MM.1S (cell line): ENCODE results near the gene FANCC.

Experiments
- EZH2phosphoT487 ChIP-seq: fragments of 300-600 bp; sonication (generic); IDR thresholded peaks from 2 replicates; pipeline ENCODE4 v1.6.1; 2018; ENCODE audit warnings: antibody characterized with exemption, low read length
- TF ChIP-seq, protein P1 (sequence below): fragments of 300-600 bp; sonication (generic); IDR thresholded peaks from 2 replicates; pipeline ENCODE4 v1.5.1; 2016; ENCODE audit warnings: antibody characterized with exemption, low read length, mixed read lengths

DNA sequence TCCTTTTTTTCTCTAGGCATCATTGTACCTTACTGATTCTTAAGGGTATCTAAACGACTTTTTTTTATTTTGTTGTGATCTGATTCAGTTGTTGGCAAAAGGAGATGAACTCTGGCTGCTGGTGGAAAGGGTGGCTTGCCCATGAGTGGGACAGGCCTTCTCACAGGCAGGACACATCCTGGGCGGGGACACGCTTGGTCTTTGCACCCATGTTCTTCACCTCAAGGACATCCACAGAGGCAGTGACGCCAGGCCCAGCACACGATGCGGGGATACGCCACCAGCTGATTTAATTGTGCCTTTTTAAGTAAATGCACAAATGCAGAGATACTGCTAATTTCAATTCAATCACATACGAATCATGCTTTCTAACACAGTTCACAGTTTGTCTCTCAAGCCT lies 208.1 kb downstream of the FANCC start:
- TF ChIP-seq, protein P1, sequence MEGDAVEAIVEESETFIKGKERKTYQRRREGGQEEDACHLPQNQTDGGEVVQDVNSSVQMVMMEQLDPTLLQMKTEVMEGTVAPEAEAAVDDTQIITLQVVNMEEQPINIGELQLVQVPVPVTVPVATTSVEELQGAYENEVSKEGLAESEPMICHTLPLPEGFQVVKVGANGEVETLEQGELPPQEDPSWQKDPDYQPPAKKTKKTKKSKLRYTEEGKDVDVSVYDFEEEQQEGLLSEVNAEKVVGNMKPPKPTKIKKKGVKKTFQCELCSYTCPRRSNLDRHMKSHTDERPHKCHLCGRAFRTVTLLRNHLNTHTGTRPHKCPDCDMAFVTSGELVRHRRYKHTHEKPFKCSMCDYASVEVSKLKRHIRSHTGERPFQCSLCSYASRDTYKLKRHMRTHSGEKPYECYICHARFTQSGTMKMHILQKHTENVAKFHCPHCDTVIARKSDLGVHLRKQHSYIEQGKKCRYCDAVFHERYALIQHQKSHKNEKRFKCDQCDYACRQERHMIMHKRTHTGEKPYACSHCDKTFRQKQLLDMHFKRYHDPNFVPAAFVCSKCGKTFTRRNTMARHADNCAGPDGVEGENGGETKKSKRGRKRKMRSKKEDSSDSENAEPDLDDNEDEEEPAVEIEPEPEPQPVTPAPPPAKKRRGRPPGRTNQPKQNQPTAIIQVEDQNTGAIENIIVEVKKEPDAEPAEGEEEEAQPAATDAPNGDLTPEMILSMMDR = no peak
- TF ChIP-seq EZH2phosphoT487 = no peak
